A673 (cell line): ENCODE data around the gene ACVR1C. TPM values are rescaled to one million over a fixed set of nuclear protein-coding genes. Genes with fewer than 3 reads are reported as not detected.

Source experiments
- BruUV-seq: library from RNA; stranded (reverse); fragments of 400-500 nt; replicated peaks from 2 replicates; lab custom pipeline; 2021; lab: Mats Ljungman, UMichigan
- CTCF ChIA-PET: fragments of 300-600 bp; sonication (Branson Sonifier 250); formaldehyde crosslinking; loops from one replicate; lab custom pipeline; 2022; ENCODE audit warnings: antibody characterized with exemption; lab: Charles Lee
- POLR2A ChIA-PET: fragments of 300-600 bp; sonication (Branson Sonifier 250); formaldehyde crosslinking; loops from one replicate; lab custom pipeline; 2022; ENCODE audit warnings: antibody characterized with exemption; ENCODE audit not compliant: low non-redundant PET; lab: Charles Lee
- DNase-seq: peaks from one replicate; pipeline ENCODE4 v3.0.0-alpha.2; 2015; ENCODE audit warnings: low spot score
- H3K27ac ChIP-seq: fragments of 200-600 bp; sonication (generic); 2 replicates; pipeline ENCODE4 v1.5.1; 2016; ENCODE audit warnings: mixed run types, low read depth, mild to moderate bottlenecking, mixed read lengths, antibody characterized with exemption, low read length; ENCODE audit not compliant: poor library complexity, severe bottlenecking
- H3K27me3 ChIP-seq: fragments of 200-600 bp; sonication (generic); replicated peaks from 2 replicates; pipeline ENCODE4 v1.6.1; 2017; ENCODE audit warnings: mixed run types, low read depth, mild to moderate bottlenecking, mixed read lengths, antibody characterized with exemption, low read length; ENCODE audit not compliant: insufficient read depth, poor library complexity
- H3K36me3 ChIP-seq: fragments of 200-600 bp; sonication (generic); 2 replicates; pipeline ENCODE4 v1.6.1; 2016; ENCODE audit warnings: mixed run types, mild to moderate bottlenecking, mixed read lengths, antibody characterized with exemption, low read length; ENCODE audit not compliant: insufficient read depth, poor library complexity, severe bottlenecking
- H3K4me1 ChIP-seq: fragments of 200-600 bp; sonication (generic); 2 replicates; pipeline ENCODE4 v1.6.1; 2017; ENCODE audit warnings: mixed run types, mild to moderate bottlenecking, mixed read lengths, antibody characterized with exemption, low read length; ENCODE audit not compliant: insufficient read depth, poor library complexity, severe bottlenecking
- H3K4me3 ChIP-seq: fragments of 200-600 bp; sonication (generic); 2 replicates; pipeline ENCODE4 v1.5.1; 2016; ENCODE audit warnings: low read depth, mixed run types, mild to moderate bottlenecking, mixed read lengths, low read length; ENCODE audit not compliant: poor library complexity, severe bottlenecking
- H3K9me3 ChIP-seq: fragments of 200-600 bp; sonication (generic); 2 replicates; pipeline ENCODE4 v1.6.1; 2016; ENCODE audit warnings: mixed run types, low read depth, mild to moderate bottlenecking, mixed read lengths, antibody characterized with exemption, low read length; ENCODE audit not compliant: poor library complexity, severe bottlenecking
- EZH2 ChIP-seq: fragments of 200-600 bp; sonication (generic); IDR thresholded peaks from 2 replicates; pipeline ENCODE4 v1.6.1; 2017; ENCODE audit warnings: borderline replicate concordance, low read depth, mild to moderate bottlenecking, mixed read lengths, antibody characterized with exemption, low read length; ENCODE audit not compliant: poor library complexity, severe bottlenecking
- intact Hi-C: fragments of 100-400 bp; cut with micrococcal nuclease; formaldehyde crosslinking; loops from one replicate; pipeline ENCODE4 v1.10.0; 2022; ENCODE audit not compliant: unreplicated experiment
- total RNA-seq: library from RNA; stranded (reverse); gene quantifications from 2 replicates; pipeline ENCODE4 v1.2.3, GENCODE V29; 2021
- TF ChIP-seq, protein P1 (sequence below): fragments of 300-800, 200-600 bp; sonication (generic); conservative IDR thresholded peaks from 2 replicates; pipeline ENCODE4 v1.5.1; 2017; ENCODE audit warnings: low read depth, mild to moderate bottlenecking, antibody characterized with exemption, low read length, moderate library complexity, mixed read lengths

Gene ACVR1C
- total RNA-seq, 1 experiment from 2014 or later = 0.13 TPM

DNA sequence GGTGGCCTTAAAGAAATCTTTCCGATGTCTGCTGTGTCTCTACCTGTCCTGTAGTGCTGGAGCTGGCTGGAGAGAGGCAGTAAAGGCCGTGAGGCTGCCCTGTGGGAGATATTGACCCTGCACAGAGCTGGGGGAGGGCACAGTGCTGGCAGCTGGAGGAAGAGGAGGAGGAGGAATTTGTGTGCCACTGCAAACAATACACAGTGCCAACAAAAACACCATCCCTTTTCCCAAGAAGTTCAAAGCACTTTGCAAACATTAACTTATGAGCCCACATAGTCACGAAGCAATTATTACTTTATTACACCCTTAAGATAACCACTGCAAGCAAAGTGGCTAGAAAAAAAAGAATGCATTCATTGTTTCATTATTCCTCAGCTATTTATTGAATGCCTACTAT, 139.8 kb downstream of the ACVR1C start:
- no peak for DNase-seq
- H3K27ac ChIP-seq = no peak overlapping the region
- intact Hi-C loops = no loop called here
- H3K36me3 ChIP-seq = no peaks in the 10 kb centered on the region
- H3K4me1 ChIP-seq = no peaks in the 10 kb centered on the region
- H3K27me3 ChIP-seq = peaks cover 14% of the 10 kb centered on the region
- no peak overlapping the region for H3K4me3 ChIP-seq
- TF ChIP-seq, protein P1, sequence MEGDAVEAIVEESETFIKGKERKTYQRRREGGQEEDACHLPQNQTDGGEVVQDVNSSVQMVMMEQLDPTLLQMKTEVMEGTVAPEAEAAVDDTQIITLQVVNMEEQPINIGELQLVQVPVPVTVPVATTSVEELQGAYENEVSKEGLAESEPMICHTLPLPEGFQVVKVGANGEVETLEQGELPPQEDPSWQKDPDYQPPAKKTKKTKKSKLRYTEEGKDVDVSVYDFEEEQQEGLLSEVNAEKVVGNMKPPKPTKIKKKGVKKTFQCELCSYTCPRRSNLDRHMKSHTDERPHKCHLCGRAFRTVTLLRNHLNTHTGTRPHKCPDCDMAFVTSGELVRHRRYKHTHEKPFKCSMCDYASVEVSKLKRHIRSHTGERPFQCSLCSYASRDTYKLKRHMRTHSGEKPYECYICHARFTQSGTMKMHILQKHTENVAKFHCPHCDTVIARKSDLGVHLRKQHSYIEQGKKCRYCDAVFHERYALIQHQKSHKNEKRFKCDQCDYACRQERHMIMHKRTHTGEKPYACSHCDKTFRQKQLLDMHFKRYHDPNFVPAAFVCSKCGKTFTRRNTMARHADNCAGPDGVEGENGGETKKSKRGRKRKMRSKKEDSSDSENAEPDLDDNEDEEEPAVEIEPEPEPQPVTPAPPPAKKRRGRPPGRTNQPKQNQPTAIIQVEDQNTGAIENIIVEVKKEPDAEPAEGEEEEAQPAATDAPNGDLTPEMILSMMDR = no peak
- TF ChIP-seq EZH2 = no peak
- no TSS peak for BruUV-seq
- ChIA-PET POLR2A (no interaction called here), CTCF (interaction anchor here (1.0 kb wide), 1 partner anchor 186 kb away, joined by 3 read pairs; no protein-coding TSS in a partner anchor)
- no peaks in the 10 kb centered on the region for H3K9me3 ChIP-seq

DNA sequence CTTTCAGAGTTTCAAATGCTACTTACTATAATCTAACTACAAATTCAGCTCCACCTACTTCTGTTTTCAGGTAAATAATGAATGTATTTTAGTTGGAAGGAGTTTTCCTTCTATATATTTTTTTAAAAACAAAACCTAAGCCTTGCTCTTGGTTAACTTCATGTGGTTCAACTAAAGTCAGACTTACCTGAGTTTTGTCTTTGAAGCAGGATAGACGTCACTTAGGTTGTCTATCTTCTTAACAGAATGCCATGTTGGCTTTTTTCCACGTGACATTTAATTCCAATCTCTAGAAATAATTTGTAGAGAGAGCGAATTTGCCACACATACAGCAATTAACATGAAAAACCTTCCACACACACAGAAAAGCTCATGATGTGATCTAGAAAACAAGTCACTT, 140.9 kb downstream of the ACVR1C start:
- DNase-seq = no peak
- CTCF ChIA-PET = no interaction called here
- Histone ChIP-seq H3K36me3 (no peaks in the 10 kb centered on the region), H3K27ac (no peak overlapping the region), H3K4me3 (no peak overlapping the region), H3K9me3 (no peaks in the 10 kb centered on the region), H3K4me1 (no peaks in the 10 kb centered on the region), H3K27me3 (peaks cover 14% of the 10 kb centered on the region)
- no TSS peak for BruUV-seq
- POLR2A ChIA-PET = no interaction called here
- no peak for TF ChIP-seq EZH2
- TF ChIP-seq, protein P1 = no peak
- intact Hi-C loops = no loop called here

DNA sequence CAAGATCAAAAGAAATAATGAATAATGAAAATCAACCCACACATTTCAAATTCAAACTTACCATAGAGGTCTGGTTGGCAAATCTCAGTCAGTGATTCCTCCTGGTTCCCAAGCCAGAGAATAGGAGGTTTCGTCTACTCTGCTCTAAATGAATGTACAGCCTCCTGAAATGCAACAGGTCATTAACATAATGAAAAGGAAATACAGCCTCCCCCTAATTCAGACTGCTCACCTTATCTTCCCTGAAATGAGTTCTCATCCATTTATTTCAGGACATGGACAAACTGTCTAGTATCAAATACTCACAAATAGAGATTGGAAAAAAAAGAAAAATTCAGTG, 141.4 kb downstream of the ACVR1C start:
- POLR2A ChIA-PET = no interaction called here
- CTCF ChIA-PET = no interaction called here
- no peak for DNase-seq
- H3K4me3 ChIP-seq = no peak overlapping the region
- BruUV-seq = no TSS peak
- no peak overlapping the region for H3K27ac ChIP-seq
- intact Hi-C loops = no loop called here
- no peaks in the 10 kb centered on the region for H3K4me1 ChIP-seq
- TF ChIP-seq, protein P1 = no peak
- TF ChIP-seq EZH2 = no peak
- no peaks in the 10 kb centered on the region for H3K36me3 ChIP-seq
- no peaks in the 10 kb centered on the region for H3K9me3 ChIP-seq
- H3K27me3 ChIP-seq = peaks cover 14% of the 10 kb centered on the region
